Activated T-cell treated with anti-CD3 and anti-CD28 coated beads, Interleukin-2, amount 50 U/mL, for 4 hours (primary cell): Measurements from ENCODE around the gene TSPO2. TPM values are rescaled to one million over a fixed set of nuclear protein-coding genes. Genes with fewer than 3 reads are reported as not detected.

ENCODE experiments used
- ATAC-seq, 2 donors: fragments of 200-7000 bp; cut with Tn5 transposase; one replicate each; pipeline ENCODE4 v1.10.0; 2021
- DNase-seq: peaks from one replicate; pipeline ENCODE4 v3.0.0-alpha.2; 2020
- H3K27me3 Mint-ChIP-seq: one replicate; pipeline ENCODE4 v1.8.0; 2021; ENCODE audit warnings: low read depth, mixed read lengths
- H3K36me3 Mint-ChIP-seq: one replicate; pipeline ENCODE4 v1.8.0; 2022; ENCODE audit warnings: mixed read lengths; ENCODE audit not compliant: insufficient read depth
- H3K4me1 Mint-ChIP-seq: one replicate; pipeline ENCODE4 v1.8.0; 2021; ENCODE audit warnings: low read depth, mixed read lengths
- H3K4me3 Mint-ChIP-seq: one replicate; pipeline ENCODE4 v1.8.0; 2021; ENCODE audit warnings: mild to moderate bottlenecking, moderate library complexity, mixed read lengths
- H3K9me3 Mint-ChIP-seq: one replicate; pipeline ENCODE4 v1.8.0; 2021; ENCODE audit warnings: mixed read lengths
- total RNA-seq, 3 donors: library from RNA; stranded (reverse); gene quantifications; one replicate each; pipeline ENCODE4 v1.2.1, GENCODE V29; 2021

Gene TSPO2
- total RNA-seq, 3 donors from 2014 or later: not detected

DNA sequence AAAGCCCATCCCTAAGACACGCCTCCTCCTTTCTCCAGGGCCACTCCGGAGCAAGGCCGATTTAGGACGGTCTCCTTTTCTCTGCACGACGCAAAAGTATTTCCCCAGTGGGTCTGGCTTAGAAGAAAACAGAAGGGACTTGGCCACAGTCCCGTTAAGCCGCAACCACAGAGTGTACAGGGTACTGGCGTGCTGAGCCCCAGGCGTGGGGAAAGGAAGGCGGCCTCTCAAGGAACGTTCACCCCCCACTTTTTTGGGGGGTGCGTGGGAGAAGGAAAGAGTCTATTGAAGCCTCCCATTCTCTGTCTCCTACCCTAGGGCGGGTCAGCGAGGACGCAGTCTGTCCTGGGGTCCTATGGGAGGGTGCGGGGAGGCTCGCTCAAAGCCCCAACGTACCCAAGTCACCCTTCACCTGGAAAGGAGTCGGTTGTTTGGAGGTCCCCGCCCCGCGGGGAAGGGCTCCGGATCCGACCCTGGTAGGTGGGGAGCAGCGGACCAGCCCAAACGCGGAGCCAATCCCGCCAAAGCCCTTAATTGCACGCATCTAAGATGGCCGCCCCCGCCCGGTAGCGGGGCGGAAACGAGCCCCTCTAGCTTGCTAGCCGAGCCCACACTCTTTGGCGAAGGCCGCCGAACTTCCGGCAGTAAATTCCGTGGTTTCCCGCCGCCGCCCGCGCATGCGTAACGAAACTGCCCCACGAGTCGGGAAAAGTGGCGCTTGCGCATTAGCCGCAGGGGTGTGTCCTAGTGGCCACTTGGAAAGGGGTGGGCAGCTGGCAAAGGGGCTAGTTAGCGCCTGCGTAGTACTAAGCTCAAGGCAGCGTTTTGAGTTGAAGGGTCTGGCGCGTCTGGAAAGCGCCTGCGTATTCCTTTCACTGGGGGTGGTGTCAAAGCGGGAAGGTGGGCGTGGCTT, 29.9 kb downstream of the TSPO2 start, which contains the start of gene OARD1:
TSS of gene OARD1 (minus strand) at position 434 of the 913 bp plus-strand sequence. CDS start 722 bp downstream, outside the sequence.
- peak; percentile 76 to 79 for ATAC-seq
- DNase-seq: peak; percentile 99
- Mint-ChIP-seq H3K9me3 (no peaks in the 10 kb centered on the region), H3K27me3 (no peaks in the 10 kb centered on the region), H3K4me3 (peak within 1 kb of the TSS; percentile 96), H3K4me1 (peaks cover 44% of the 10 kb centered on the region), H3K36me3 (peaks cover 23% of the 10 kb centered on the region)

GRCh38 chr6:41072836-41073202, 30.6 kb downstream of the TSPO2 start, which contains the start of gene NFYA:
TSS of gene NFYA (plus strand) at chr6:41072974. CDS start at chr6:41079090, 6,116 bp downstream.
- peak; percentile 100 for DNase-seq
- ATAC-seq: peak; percentile 72 to 77
- Mint-ChIP-seq H3K4me3 (peak within 1 kb of the TSS; percentile 96), H3K9me3 (no peaks in the 10 kb centered on the region), H3K4me1 (peaks cover 45% of the 10 kb centered on the region), H3K27me3 (no peaks in the 10 kb centered on the region), H3K36me3 (peaks cover 17% of the 10 kb centered on the region)

GRCh38 chr6:41073203-41073967, 31.1 kb downstream of the TSPO2 start:
- Mint-ChIP-seq H3K9me3 (no peaks in the 10 kb centered on the region), H3K4me3 (peak overlapping the region; percentile 96), H3K36me3 (peaks cover 12% of the 10 kb centered on the region), H3K27me3 (no peaks in the 10 kb centered on the region), H3K4me1 (peaks cover 49% of the 10 kb centered on the region)
- DNase-seq (peak; percentile 73), ATAC-seq (peak; percentile 17 to 22)

- Mint-ChIP-seq H3K36me3 (peaks cover 17% of the 10 kb centered on the region), H3K4me1 (peaks cover 54% of the 10 kb centered on the region), H3K27me3 (no peaks in the 10 kb centered on the region), H3K4me3 (peak overlapping the region; percentile 96), H3K9me3 (no peaks in the 10 kb centered on the region)
- no peak for DNase-seq
- ATAC-seq: no peak
Measured at GRCh38 chr6:41073968-41074691, 31.9 kb downstream of the TSPO2 start.

- Mint-ChIP-seq H3K9me3 (no peaks in the 10 kb centered on the region), H3K4me3 (peak overlapping the region; percentile 96), H3K27me3 (no peaks in the 10 kb centered on the region), H3K36me3 (peaks cover 21% of the 10 kb centered on the region), H3K4me1 (peaks cover 62% of the 10 kb centered on the region)
- DNase-seq (no peak), ATAC-seq (no peak)
Measured at GRCh38 chr6:41074692-41075436, 32.6 kb downstream of the TSPO2 start.

DNA sequence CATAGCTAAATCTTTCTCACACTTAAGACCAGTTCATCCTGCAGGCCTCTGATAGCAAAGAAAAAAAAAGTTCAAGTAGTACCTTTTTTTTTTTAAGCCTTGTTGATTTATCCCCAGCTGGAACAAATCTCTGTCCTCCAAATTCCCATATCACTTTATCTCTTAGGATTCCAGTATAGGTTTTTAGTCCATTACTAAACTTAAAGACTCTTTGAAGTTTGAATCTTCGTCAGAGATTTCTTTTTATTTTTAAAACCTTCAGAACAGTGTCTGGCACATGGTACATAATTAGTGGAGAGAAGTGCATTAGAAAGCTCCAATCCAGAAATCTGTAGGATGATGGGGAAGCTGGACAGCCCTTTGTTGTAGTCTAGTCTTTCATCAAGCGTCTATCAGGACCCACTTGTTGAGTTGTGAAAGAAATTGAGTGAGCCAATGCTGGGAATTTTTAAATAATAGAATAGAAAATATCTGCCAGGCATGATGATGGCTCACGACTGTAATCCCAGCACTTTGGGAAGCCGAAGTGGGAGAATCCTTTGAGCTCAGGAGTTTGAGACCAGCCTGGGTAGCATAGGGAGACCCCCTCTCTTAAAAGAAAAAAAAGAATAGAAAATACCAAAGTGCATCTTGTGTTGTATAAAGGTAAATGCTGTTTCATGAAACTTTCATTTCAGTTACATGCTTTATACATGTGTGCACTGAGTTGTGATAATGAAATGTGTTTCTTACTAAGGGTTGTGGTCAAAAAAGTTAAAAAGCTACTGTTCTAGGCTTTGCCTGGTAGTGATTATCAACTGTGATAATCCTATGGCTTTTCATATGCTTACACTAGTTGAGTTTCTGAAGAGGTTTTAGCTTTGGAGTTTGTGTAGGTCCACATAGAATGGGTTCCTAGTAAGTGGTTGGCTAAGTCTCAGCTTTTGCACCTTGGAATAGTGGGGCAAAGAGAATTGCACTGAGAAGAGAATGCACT, 33.7 kb downstream of the TSPO2 start:
- Mint-ChIP-seq H3K27me3 (no peaks in the 10 kb centered on the region), H3K36me3 (peaks cover 26% of the 10 kb centered on the region), H3K4me3 (peak overlapping the region; percentile 96), H3K9me3 (no peaks in the 10 kb centered on the region), H3K4me1 (peaks cover 67% of the 10 kb centered on the region)
- ATAC-seq (no peak), DNase-seq (no peak)

- Mint-ChIP-seq H3K4me1 (peaks cover 73% of the 10 kb centered on the region), H3K27me3 (no peaks in the 10 kb centered on the region), H3K9me3 (no peaks in the 10 kb centered on the region), H3K36me3 (peaks cover 31% of the 10 kb centered on the region), H3K4me3 (no peak overlapping the region)
- no peak for ATAC-seq
- DNase-seq: no peak
Measured at GRCh38 chr6:41077536-41077935, 35.3 kb downstream of the TSPO2 start.

DNA sequence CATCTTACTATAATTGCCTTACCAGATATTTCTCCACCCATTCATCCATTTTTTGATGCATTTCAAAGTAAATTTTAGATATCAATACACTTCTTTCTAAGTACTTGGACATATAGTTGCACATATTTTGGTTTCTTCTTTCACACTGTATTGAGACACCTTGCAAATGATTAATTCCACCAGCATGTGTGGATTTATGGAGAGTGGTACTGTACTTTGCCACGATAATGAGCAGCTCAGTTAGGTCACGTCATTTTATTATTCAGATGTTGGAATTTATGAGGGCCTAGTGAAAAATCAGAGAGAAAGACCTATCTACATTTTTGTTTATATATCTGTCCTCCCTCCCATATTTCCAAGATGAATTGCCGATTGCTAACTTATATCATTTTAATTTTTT, 35.8 kb downstream of the TSPO2 start:
- no peak for ATAC-seq

GRCh38 chr6:41079080-41079479, 36.8 kb downstream of the TSPO2 start:
- no peak for ATAC-seq
- no peak for DNase-seq
- Mint-ChIP-seq H3K4me3 (no peak overlapping the region), H3K9me3 (no peaks in the 10 kb centered on the region), H3K27me3 (no peaks in the 10 kb centered on the region), H3K4me1 (peaks cover 78% of the 10 kb centered on the region), H3K36me3 (peaks cover 35% of the 10 kb centered on the region)

More for the DNA sequence above, 35.8 kb downstream of the TSPO2 start:
- H3K4me1 Mint-ChIP-seq: peaks cover 77% of the 10 kb centered on the region
- no peak for DNase-seq
- no peaks in the 10 kb centered on the region for H3K9me3 Mint-ChIP-seq
- no peaks in the 10 kb centered on the region for H3K27me3 Mint-ChIP-seq
- H3K36me3 Mint-ChIP-seq: peaks cover 31% of the 10 kb centered on the region
- H3K4me3 Mint-ChIP-seq: no peak overlapping the region

DNA sequence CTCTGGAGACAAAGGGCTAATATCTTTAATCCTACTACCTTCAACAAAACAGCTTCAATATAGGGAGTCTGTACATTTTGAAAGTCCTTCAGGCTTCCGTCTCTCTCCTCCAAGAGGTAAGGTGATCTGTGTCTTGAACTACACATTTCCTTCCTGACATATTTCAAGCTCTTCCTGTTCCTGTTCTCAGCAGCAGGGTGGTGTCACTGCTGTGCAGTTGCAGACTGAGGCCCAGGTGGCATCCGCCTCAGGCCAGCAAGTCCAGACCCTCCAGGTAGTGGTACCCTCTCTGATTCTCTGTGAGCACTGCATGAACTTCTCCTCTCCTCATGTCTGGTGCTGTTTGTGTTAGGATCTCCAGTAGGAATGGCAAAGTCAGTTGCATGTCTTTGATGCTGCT, 38.4 kb downstream of the TSPO2 start:
- DNase-seq: no peak
- ATAC-seq: peak in 1 of 2 donors; percentile 50
- Mint-ChIP-seq H3K4me1 (peaks cover 64% of the 10 kb centered on the region), H3K9me3 (no peaks in the 10 kb centered on the region), H3K36me3 (peaks cover 36% of the 10 kb centered on the region), H3K27me3 (no peaks in the 10 kb centered on the region), H3K4me3 (peak overlapping the region; percentile 77)

DNA sequence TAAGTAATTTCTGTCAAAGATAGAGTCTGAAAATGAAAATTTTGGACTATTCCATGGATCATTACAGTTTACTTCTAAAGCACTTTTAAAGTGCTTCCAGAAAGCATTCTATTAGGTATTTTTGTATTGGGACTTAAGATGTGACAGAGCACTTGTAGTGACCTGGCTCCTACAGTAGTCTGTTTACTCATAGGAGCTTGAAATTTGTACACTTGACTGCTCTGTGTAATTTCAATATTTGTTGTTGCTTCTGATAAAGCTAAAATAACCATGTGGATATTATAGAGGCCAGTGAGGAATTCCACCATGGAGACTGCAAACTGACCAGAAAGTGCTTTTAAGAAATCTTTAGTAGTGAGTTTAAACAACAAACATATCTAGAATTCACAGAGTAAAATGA, 40.8 kb downstream of the TSPO2 start:
- peaks cover 49% of the 10 kb centered on the region for H3K4me1 Mint-ChIP-seq
- peaks cover 43% of the 10 kb centered on the region for H3K36me3 Mint-ChIP-seq
- no peak for DNase-seq
- no peaks in the 10 kb centered on the region for H3K9me3 Mint-ChIP-seq
- no peaks in the 10 kb centered on the region for H3K27me3 Mint-ChIP-seq
- no peak overlapping the region for H3K4me3 Mint-ChIP-seq
- ATAC-seq: no peak

GRCh38 chr6:41085182-41085581, 42.9 kb downstream of the TSPO2 start:
- ATAC-seq (no peak), DNase-seq (no peak)
- Mint-ChIP-seq H3K4me1 (peaks cover 31% of the 10 kb centered on the region), H3K27me3 (no peaks in the 10 kb centered on the region), H3K9me3 (no peaks in the 10 kb centered on the region), H3K36me3 (peaks cover 40% of the 10 kb centered on the region), H3K4me3 (no peak overlapping the region)
